Activated CD4-positive, alpha-beta T cell treated with anti-CD3 and anti-CD28 coated beads, Interleukin-2, amount 50 U/mL, for 16 hours (primary cell): ENCODE data around the gene IL3.
"Not testable (repeated sequence)": the region's sequence is repeated elsewhere in the genome, so short reads cannot be mapped to it uniquely, and the experiment has no call there.

Experiments
- DNase-seq: peaks from one replicate; pipeline ENCODE4 v3.0.0-alpha.2; 2020

Gene IL3

GRCh38 chr5:132098151-132098594 lies 37.7 kb downstream of the IL3 start:
- peak; percentile 79 for DNase-seq

- DNase-seq: no peak
Observed at GRCh38 chr5:132098621-132099020, 38.2 kb downstream of the IL3 start.

- DNase-seq: peak; percentile 96
Observed at GRCh38 chr5:132099076-132099748, 38.8 kb downstream of the IL3 start.

GRCh38 chr5:132099905-132100304 lies 39.5 kb downstream of the IL3 start:
- no peak for DNase-seq

GRCh38 chr5:132100672-132101261 lies 40.3 kb downstream of the IL3 start:
- peak; percentile 61 for DNase-seq

- no peak for DNase-seq
Observed at GRCh38 chr5:132101385-132101880, 41.0 kb downstream of the IL3 start.

GRCh38 chr5:132102101-132102701 lies 41.7 kb downstream of the IL3 start:
- peak; percentile 71 for DNase-seq

GRCh38 chr5:132102944-132103331 lies 42.5 kb downstream of the IL3 start:
- DNase-seq: no peak

- DNase-seq: peak; percentile 93
Observed at GRCh38 chr5:132103332-132103951, 43.0 kb downstream of the IL3 start.

- DNase-seq: peak; percentile 52
Observed at GRCh38 chr5:132103969-132104391, 43.5 kb downstream of the IL3 start.

GRCh38 chr5:132104556-132104955 lies 44.1 kb downstream of the IL3 start:
- DNase-seq: no peak

- no peak for DNase-seq
Observed at GRCh38 chr5:132105688-132106087, 45.2 kb downstream of the IL3 start.

GRCh38 chr5:132108495-132108894 lies 48.0 kb downstream of the IL3 start:
- DNase-seq: not testable (repeated sequence)

- DNase-seq: not testable (repeated sequence)
Observed at GRCh38 chr5:132108957-132109356, 48.5 kb downstream of the IL3 start.

- DNase-seq: no peak
Observed at GRCh38 chr5:132109494-132110053, 49.1 kb downstream of the IL3 start.

GRCh38 chr5:132110195-132110594 lies 49.7 kb downstream of the IL3 start:
- no peak for DNase-seq

- DNase-seq: peak; percentile 59
Observed at GRCh38 chr5:132110930-132111329, 50.5 kb downstream of the IL3 start.

- DNase-seq: no peak
Observed at GRCh38 chr5:132112111-132112510, 51.7 kb downstream of the IL3 start.
